Panc1 (cell line): Measurements from ENCODE around the gene LRCH1. TPM values are rescaled to one million over a fixed set of nuclear protein-coding genes. Genes with fewer than 3 reads are reported as not detected.

ENCODE experiments used
- ATAC-seq: fragments of 200-7000 bp; cut with Tn5 transposase; 2 replicates; pipeline ENCODE4 v1.9.1; 2020; ENCODE audit warnings: mild to moderate bottlenecking, moderate library complexity
- BruUV-seq: library from RNA; stranded (reverse); fragments of 400-500 nt; replicated peaks from 2 replicates; lab custom pipeline; 2021; lab: Mats Ljungman, UMichigan
- CTCF ChIA-PET: fragments of 300-600 bp; sonication (Branson Sonifier 250); formaldehyde crosslinking; loops from one replicate; lab custom pipeline; 2022; ENCODE audit warnings: antibody characterized with exemption; lab: Charles Lee
- POLR2A ChIA-PET: fragments of 300-600 bp; sonication (Branson Sonifier 250); formaldehyde crosslinking; loops from one replicate; lab custom pipeline; 2022; ENCODE audit warnings: antibody characterized with exemption; lab: Charles Lee
- DNase-seq: peaks from one replicate; pipeline ENCODE4 v3.0.0-alpha.2; 2010; ENCODE audit warnings: low read depth, low spot score
- H3K27ac ChIP-seq: 2 replicates; pipeline ENCODE4 v1.5.1; 2011; ENCODE audit warnings: mild to moderate bottlenecking, low read length, inconsistent platforms
- H3K27me3 ChIP-seq: fragments of 200-500 bp; sonication (Bioruptor generic); 2 replicates; pipeline ENCODE4 v1.6.0; 2014; ENCODE audit warnings: low read length, inconsistent platforms; ENCODE audit not compliant: control insufficient read depth, insufficient read depth
- H3K36me3 ChIP-seq: fragments of 200-500 bp; sonication (Bioruptor generic); 2 replicates; pipeline ENCODE4 v1.5.1; 2014; ENCODE audit warnings: inconsistent platforms, mild to moderate bottlenecking, low read length, moderate library complexity; ENCODE audit not compliant: control insufficient read depth, insufficient read depth
- H3K4me1 ChIP-seq: 2 replicates; pipeline ENCODE4 v1.5.1; 2011; ENCODE audit warnings: inconsistent platforms, mild to moderate bottlenecking, low read length, moderate library complexity; ENCODE audit not compliant: control insufficient read depth, insufficient read depth
- H3K4me3 ChIP-seq, 2 experiments: 2 replicates each; pipeline ENCODE4 v1.5.1; 2011 to 2012; ENCODE audit warnings: low read depth in 2 of 2, low read length in 2 of 2, mild to moderate bottlenecking in 2 of 2, inconsistent platforms in 1 of 2, moderate library complexity in 1 of 2
- H3K9me3 ChIP-seq: fragments of 200-500 bp; sonication (Bioruptor generic); 2 replicates; pipeline ENCODE4 v1.5.1; 2014; ENCODE audit warnings: low read depth, mild to moderate bottlenecking, inconsistent platforms, low read length, moderate library complexity; ENCODE audit not compliant: control insufficient read depth, insufficient read depth
- POLR2AphosphoS5 ChIP-seq: IDR thresholded peaks from 2 replicates; pipeline ENCODE4 v1.6.1; 2012; ENCODE audit warnings: mild to moderate bottlenecking, low read depth, low read length, moderate library complexity
- SIN3A ChIP-seq: IDR thresholded peaks from 2 replicates; pipeline ENCODE4 v1.6.1; 2012; ENCODE audit warnings: low read depth, mild to moderate bottlenecking, low read length, moderate library complexity, borderline replicate concordance; ENCODE audit not compliant: insufficient read depth
- TCF7L2 ChIP-seq: IDR thresholded peaks from 2 replicates; pipeline ENCODE4 v1.6.1; 2011; ENCODE audit warnings: mild to moderate bottlenecking, low read depth, low read length, inconsistent platforms
- in situ Hi-C: cut with HindIII; loops from 2 replicates; pipeline ENCODE4 v1.10.0; 2016; ENCODE audit warnings: low sequenced_read_pairs, low pct_unique_long_range_greater_than_20kb
- intact Hi-C: fragments of 100-400 bp; cut with micrococcal nuclease; formaldehyde crosslinking; loops from one replicate; pipeline ENCODE4 v1.10.0; 2022; ENCODE audit not compliant: unreplicated experiment
- total RNA-seq: library from RNA; stranded (reverse); gene quantifications from one replicate; pipeline ENCODE4 v1.2.1, GENCODE V29; 2021; ENCODE audit not compliant: unreplicated experiment
- TF ChIP-seq, protein P1 (sequence below), 2 experiments: IDR thresholded peaks; 2 replicates each; pipeline ENCODE4 v1.6.1; 2011 to 2012; ENCODE audit warnings: low read depth in 2 of 2, control low read depth in 1 of 2, low read length in 1 of 2, mild to moderate bottlenecking in 1 of 2, moderate library complexity in 1 of 2; ENCODE audit not compliant: insufficient read depth in 1 of 2
- TF ChIP-seq, protein P2 (sequence below): fragments of 450-650 bp; IDR thresholded peaks from 2 replicates; pipeline ENCODE4 v1.5.1; 2017; ENCODE audit warnings: mild to moderate bottlenecking

Gene LRCH1
- total RNA-seq, 1 experiment from 2014 or later: 7.9 TPM

DNA sequence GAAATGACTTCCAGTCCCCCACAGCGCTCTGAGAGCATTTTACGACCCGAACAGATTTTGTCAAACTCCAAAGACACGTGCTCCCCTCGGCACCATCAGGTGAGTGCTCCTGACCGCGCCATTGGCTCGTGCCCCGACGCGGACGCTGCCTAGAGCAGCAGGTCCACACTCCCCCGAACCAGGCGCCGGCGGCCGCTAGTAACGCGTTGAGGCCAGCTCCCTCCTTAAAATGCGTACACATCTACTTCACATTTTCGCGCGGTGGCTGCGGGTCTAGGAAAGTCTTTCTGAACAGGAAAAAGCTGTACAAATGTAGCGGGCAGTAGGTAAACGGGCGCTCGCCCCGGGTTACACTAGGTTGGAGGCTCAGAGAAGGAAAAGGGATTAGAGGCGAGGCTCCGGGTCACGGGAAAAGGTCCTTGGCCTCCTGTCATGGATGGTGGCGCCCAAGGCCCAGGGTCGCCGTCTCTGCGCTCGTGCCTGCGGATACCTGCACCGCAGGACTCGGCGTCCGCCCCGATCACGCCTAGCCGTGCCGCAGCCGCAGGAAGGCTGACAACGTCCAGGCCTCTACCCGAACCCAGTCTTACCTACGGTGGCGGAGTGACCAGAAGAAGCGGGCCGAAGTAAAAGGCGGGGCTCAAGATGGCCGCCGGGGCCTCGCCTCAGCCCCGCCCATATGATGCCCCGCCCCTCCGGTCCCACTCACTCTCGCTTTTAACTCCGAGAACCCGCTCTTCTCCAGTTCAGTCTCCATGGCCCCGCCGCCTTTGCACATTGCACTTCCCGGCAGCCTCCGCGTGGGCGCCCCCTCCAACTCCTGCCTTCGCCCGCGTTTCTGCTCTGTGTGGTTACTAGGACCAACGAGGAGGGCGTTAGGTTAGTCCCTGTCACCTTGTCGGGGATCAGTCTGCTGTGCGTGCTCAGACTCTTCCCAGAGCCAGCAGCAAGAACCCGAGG lies 243.8 kb downstream of the LRCH1 start, which contains the start of gene ESD:
Gene ESD (minus strand): TSS at position 647 of the 960 bp plus-strand sequence. CDS start 5,748 bp downstream, outside the sequence.
- CTCF ChIA-PET: no interaction called here
- Histone ChIP-seq H3K9me3 (no peaks in the 10 kb centered on the region), H3K27ac (peak within 1 kb of the TSS; percentile 93), H3K27me3 (no peaks in the 10 kb centered on the region), H3K4me3 (peak within 1 kb of the TSS; percentile 75 to 81), H3K4me1 (peaks cover 7% of the 10 kb centered on the region), H3K36me3 (peaks cover 2% of the 10 kb centered on the region)
- DNase-seq (peak; percentile 27), ATAC-seq (peak; percentile 96)
- intact Hi-C loops: no loop called here
- TF ChIP-seq, protein P1, sequence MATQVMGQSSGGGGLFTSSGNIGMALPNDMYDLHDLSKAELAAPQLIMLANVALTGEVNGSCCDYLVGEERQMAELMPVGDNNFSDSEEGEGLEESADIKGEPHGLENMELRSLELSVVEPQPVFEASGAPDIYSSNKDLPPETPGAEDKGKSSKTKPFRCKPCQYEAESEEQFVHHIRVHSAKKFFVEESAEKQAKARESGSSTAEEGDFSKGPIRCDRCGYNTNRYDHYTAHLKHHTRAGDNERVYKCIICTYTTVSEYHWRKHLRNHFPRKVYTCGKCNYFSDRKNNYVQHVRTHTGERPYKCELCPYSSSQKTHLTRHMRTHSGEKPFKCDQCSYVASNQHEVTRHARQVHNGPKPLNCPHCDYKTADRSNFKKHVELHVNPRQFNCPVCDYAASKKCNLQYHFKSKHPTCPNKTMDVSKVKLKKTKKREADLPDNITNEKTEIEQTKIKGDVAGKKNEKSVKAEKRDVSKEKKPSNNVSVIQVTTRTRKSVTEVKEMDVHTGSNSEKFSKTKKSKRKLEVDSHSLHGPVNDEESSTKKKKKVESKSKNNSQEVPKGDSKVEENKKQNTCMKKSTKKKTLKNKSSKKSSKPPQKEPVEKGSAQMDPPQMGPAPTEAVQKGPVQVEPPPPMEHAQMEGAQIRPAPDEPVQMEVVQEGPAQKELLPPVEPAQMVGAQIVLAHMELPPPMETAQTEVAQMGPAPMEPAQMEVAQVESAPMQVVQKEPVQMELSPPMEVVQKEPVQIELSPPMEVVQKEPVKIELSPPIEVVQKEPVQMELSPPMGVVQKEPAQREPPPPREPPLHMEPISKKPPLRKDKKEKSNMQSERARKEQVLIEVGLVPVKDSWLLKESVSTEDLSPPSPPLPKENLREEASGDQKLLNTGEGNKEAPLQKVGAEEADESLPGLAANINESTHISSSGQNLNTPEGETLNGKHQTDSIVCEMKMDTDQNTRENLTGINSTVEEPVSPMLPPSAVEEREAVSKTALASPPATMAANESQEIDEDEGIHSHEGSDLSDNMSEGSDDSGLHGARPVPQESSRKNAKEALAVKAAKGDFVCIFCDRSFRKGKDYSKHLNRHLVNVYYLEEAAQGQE (IDR thresholded peaks at IDR 0.05; ENCODE audit: insufficient read depth in 1 of 2, low read depth in 2 of 2, low read length in 1 of 2): no peak
- TF ChIP-seq POLR2AphosphoS5: peak; percentile 76
- POLR2A ChIA-PET: interaction anchor here (0.7 kb wide), 1 partner anchor 963 kb away, joined by 4 read pairs; no protein-coding TSS in a partner anchor
- BruUV-seq: no TSS peak
- in situ Hi-C loops: no loop called here

- intact Hi-C loops: no loop called here
- CTCF ChIA-PET: no interaction called here
Measured at GRCh38 chr13:46797501-46798237, 244.7 kb downstream of the LRCH1 start.

More at GRCh38 chr13:46797501-46798237, 244.7 kb downstream of the LRCH1 start:
- peaks cover 2% of the 10 kb centered on the region for H3K36me3 ChIP-seq
- H3K4me1 ChIP-seq: peaks cover 7% of the 10 kb centered on the region
- H3K9me3 ChIP-seq: no peaks in the 10 kb centered on the region
- TF ChIP-seq SIN3A (no peak), TCF7L2 (no peak), POLR2AphosphoS5 (no peak)
- TF ChIP-seq, protein P1 (IDR thresholded peaks at IDR 0.05; ENCODE audit: insufficient read depth in 1 of 2, low read depth in 2 of 2, low read length in 1 of 2): no peak
- TF ChIP-seq, protein P2, sequence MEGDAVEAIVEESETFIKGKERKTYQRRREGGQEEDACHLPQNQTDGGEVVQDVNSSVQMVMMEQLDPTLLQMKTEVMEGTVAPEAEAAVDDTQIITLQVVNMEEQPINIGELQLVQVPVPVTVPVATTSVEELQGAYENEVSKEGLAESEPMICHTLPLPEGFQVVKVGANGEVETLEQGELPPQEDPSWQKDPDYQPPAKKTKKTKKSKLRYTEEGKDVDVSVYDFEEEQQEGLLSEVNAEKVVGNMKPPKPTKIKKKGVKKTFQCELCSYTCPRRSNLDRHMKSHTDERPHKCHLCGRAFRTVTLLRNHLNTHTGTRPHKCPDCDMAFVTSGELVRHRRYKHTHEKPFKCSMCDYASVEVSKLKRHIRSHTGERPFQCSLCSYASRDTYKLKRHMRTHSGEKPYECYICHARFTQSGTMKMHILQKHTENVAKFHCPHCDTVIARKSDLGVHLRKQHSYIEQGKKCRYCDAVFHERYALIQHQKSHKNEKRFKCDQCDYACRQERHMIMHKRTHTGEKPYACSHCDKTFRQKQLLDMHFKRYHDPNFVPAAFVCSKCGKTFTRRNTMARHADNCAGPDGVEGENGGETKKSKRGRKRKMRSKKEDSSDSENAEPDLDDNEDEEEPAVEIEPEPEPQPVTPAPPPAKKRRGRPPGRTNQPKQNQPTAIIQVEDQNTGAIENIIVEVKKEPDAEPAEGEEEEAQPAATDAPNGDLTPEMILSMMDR: no peak
- H3K27me3 ChIP-seq: no peaks in the 10 kb centered on the region
- BruUV-seq: no TSS peak
- peak overlapping the region; percentile 93 for H3K27ac ChIP-seq
- ATAC-seq: no peak; the same call in 1 of the 2 replicates
- H3K4me3 ChIP-seq: peak overlapping the region; percentile 75 to 81
- no peak for DNase-seq
- in situ Hi-C loops: no loop called here
- POLR2A ChIA-PET: interaction anchor here (0.7 kb wide), 1 partner anchor 962 kb away, joined by 4 read pairs; no protein-coding TSS in a partner anchor
